ENCODE measurements around the gene FRAT2. TPM values are rescaled to one million over a fixed set of nuclear protein-coding genes. Genes with fewer than 3 reads are reported as not detected.

The FRAT2 gene
- total RNA-seq, 2 experiments from 2014 or later, result 5.1 to 5.3 TPM

DNA sequence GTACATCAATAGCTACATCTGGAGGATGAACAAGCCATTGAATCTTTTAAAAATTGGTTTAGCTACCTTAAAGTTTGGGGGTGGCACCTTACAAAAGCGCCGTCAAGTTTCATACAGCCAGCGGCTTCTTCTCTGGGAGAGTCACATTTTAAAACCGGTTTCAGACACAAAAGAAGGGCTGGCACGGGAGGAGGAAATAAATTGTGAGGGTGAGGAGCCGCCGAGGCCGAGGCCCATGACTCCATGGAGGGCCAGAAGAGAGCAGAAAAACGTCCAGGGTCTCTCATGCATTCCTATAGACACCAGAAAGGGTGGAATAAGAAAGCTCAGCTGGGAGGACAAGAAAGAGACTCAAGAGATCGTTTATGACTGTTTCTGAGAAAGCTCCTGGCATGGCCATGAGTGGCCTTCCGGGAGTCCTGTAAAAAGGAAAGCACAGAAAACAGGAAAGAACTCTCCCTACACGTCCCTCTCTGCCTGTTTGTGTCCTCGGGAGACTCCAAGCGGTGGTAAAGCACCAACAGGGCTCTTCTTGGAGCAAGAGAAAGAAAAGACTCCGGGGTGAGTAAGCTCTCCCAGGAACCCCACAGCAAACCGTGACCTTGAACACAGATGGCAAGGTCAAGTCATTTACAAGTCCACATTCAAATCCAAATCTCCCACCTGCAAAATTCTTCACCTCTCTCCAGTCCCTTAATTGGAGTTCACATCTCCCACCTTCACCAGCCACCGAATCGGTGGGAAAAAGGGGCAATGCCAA is 1.8 kb downstream of the FRAT2 start:
- intact Hi-C loops (cut with micrococcal nuclease), result loop anchor here (5.0 kb wide), 1 partner anchor 70 kb away; the partner anchor contains the start of gene RRP12
- DNase-seq, result no peak
- peaks cover 1% of the 10 kb centered on the region for H3K27me3 Mint-ChIP-seq
- CTCF ChIA-PET, result interaction anchor here (0.7 to 4.3 kb wide), 9 partner anchors 13 to 251 kb away, joined by 3 to 26 read pairs (median 3); partner anchors contain the start of gene FRAT1
- H3K9me3 Mint-ChIP-seq, result no peaks in the 10 kb centered on the region
- POLR2A ChIA-PET, result interaction anchor here (0.5 to 3.1 kb wide), 4 partner anchors 14 to 165 kb away, joined by 4 to 29 read pairs (median 7); partner anchors contain the start of genes FRAT1 and RRP12
- H3K27ac Mint-ChIP-seq, result no peak overlapping the region
- H3K36me3 Mint-ChIP-seq, result peaks cover 4% of the 10 kb centered on the region
- H3K4me1 Mint-ChIP-seq (ENCODE audit: low read depth), result peaks cover 54% of the 10 kb centered on the region
- H3K4me3 Mint-ChIP-seq, result peak overlapping the region; percentile 77

DNA sequence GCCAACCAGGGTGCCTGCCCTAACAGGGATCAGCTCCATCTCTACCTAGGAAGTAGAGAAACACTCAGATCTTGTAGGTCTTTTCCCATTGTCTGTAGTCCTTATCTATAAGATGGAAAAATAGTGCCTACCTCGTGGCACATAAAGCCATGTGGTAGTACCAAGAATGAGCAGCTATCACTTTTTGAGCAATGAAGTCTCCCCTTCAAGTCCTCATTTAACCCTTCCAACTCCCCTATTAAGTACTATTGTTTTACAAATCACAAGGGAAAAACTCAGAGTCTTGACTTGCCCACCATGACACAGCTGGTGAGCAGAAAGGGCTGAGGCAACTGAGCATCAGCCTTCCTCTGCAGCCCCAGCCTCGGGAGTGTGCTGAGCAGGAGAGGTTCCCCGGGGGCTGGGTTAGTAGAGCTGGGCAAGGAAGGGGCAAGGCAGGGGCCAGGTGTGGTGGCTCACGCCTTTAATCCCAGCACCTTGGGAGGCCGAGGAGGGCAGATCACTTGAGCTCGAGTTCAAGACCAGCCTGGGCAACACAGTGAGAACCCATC is 3.3 kb downstream of the FRAT2 start:
- H3K4me3 Mint-ChIP-seq, result no peak overlapping the region

DNA sequence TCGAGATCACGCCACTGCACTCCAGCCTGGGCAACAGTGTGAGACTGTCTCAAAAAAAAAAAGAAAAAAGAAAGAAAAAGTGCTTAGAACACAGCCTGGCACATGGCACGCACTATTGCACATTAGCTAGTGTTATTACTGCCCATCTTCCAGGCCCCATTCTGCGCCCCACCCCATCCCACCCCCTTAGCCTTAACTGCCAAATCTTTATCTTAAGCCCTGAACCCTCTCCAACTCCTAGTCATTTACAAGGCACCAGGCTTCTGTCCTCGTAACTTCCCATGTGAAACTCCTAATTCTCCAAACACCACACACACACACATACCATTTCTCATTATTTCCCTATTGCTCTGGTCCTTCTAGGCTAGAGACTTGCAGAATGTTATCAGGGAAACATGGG is 4.8 kb downstream of the FRAT2 start:
- H3K27me3 Mint-ChIP-seq, result no peaks in the 10 kb centered on the region
- ChIA-PET CTCF (interaction anchor here (1.2 kb wide), 1 partner anchor 51 kb away, joined by 6 read pairs; no protein-coding TSS in a partner anchor), POLR2A (no interaction called here)
- peaks cover 50% of the 10 kb centered on the region for H3K4me1 Mint-ChIP-seq (ENCODE audit: low read depth)
- intact Hi-C loops (cut with micrococcal nuclease), result loop anchor here (5.0 kb wide), 1 partner anchor 73 kb away; the partner anchor contains the start of gene RRP12
- peaks cover 4% of the 10 kb centered on the region for H3K36me3 Mint-ChIP-seq
- DNase-seq, result no peak
- H3K9me3 Mint-ChIP-seq, result no peaks in the 10 kb centered on the region
- H3K27ac Mint-ChIP-seq, result no peak overlapping the region
- no peak overlapping the region for H3K4me3 Mint-ChIP-seq

More for the DNA sequence above, 3.3 kb downstream of the FRAT2 start:
- intact Hi-C loops (cut with micrococcal nuclease), result loop anchor here (5.0 kb wide), 1 partner anchor 71 kb away; the partner anchor contains the start of gene RRP12
- ChIA-PET POLR2A (interaction anchor here (1.0 kb wide), 1 partner anchor 11 kb away, joined by 4 read pairs; no protein-coding TSS in a partner anchor), CTCF (interaction anchor here (0.6 to 4.3 kb wide), 4 partner anchors 9 to 259 kb away, joined by 3 to 26 read pairs (median 12); partner anchors contain the start of gene FRAT1)
- peaks cover 4% of the 10 kb centered on the region for H3K36me3 Mint-ChIP-seq
- H3K4me1 Mint-ChIP-seq (ENCODE audit: low read depth), result peaks cover 54% of the 10 kb centered on the region
- H3K27me3 Mint-ChIP-seq, result peaks cover 1% of the 10 kb centered on the region
- no peak for DNase-seq
- no peaks in the 10 kb centered on the region for H3K9me3 Mint-ChIP-seq
- H3K27ac Mint-ChIP-seq, result no peak overlapping the region

DNA sequence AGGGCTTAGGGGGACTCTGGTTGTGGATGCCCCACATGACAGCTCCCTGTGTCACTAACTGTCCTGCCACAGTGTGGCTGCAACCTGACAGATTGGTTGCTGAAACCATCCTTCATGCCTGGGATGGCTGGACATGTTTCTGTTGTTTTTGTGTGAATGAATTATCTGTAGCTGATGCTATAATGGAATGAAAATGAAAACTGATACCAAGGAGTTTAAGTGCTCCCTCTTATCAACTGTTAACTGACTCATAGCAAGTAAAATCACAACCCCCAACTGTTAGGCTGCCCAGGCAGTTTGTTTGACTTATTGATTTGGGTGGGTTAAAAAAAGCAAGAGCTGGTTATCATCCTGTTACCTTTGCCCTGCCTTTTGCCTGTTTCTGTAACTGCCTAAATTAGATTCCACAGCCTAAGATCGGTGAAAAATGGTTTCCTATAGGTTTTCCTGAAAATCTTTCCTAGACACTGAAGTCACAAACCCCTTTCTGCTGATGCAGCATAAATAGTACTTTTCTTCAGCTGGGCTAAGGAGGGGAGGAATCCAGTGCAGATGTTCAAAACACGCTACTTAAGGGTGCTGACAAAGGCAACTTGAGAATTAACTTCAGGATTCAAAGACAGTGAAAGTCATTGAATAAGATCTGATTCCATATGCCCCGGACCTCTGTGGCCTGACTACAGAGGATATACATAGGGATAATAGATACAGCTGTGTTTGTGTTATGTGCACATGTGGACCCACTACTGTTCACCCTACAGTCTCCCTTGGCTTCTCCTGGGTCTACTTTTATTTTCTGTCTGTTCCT is 5.7 kb downstream of the FRAT2 start:
- Mint-ChIP-seq H3K27me3 (no peaks in the 10 kb centered on the region), H3K9me3 (no peaks in the 10 kb centered on the region), H3K27ac (no peak overlapping the region), H3K36me3 (peaks cover 4% of the 10 kb centered on the region), H3K4me1 (ENCODE audit: low read depth) (peaks cover 50% of the 10 kb centered on the region), H3K4me3 (no peak overlapping the region)
- DNase-seq, result peak; percentile 39
- intact Hi-C loops (cut with micrococcal nuclease), result no loop called here
- ChIA-PET CTCF (interaction anchor here (1.2 kb wide), 2 partner anchors 50 to 116 kb away, joined by 4 to 6 read pairs; no protein-coding TSS in a partner anchor), POLR2A (interaction anchor here (1.4 to 1.7 kb wide), 2 partner anchors 9 to 10 kb away, joined by 3 to 5 read pairs; partner anchors contain the start of gene FRAT1)

DNA sequence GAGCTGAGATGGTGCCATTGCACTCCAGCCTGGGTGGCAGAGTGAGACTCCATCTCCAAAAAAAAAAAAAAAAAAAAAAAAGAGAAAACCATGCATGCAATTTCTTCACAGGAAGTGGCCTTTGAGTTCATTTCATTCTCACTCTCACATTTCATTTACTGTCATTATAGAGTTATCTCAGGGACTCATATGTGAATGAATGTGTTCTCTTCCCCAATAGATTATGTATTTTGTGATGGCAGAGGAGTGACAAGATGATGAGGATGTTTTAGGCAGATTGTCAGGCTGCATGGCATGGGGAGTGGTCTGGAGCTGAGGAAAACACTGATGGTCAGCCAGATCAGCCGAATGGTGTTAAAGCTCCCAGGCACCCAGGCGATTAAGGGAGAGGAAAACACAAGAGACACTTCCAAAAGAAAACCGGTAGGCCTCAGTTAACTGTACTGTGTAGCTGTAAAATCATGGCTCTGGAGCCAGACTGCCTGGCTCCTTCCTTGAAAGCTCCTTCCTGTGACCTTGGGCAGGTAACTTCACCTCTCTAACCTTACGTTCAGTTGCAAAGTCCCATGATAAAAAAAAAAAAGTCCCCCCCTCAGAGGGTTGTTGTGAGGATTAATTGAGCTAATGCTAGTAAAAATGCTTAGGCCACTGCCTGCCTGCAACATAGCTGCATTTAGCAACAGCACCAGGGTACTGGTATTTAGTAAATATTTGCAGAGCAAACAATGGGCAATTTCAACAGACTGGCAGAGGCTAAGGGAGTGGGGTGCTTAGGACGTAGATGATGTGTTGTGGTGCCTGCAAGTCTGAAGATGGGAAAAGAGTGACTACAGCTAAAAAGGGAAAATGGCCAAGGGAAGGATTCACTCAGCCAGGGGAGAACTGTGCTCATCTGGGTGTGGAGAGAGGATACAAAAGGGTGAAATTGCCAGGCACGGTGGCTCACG is 6.9 kb downstream of the FRAT2 start:
- CTCF ChIA-PET, result interaction anchor here (1.2 to 1.4 kb wide), 2 partner anchors 49 to 117 kb away, joined by 4 to 5 read pairs; no protein-coding TSS in a partner anchor
- DNase-seq, result no peak
- Mint-ChIP-seq H3K27ac (peak overlapping the region; percentile 76), H3K4me1 (ENCODE audit: low read depth) (peaks cover 40% of the 10 kb centered on the region), H3K27me3 (no peaks in the 10 kb centered on the region), H3K4me3 (no peak overlapping the region), H3K36me3 (peaks cover 2% of the 10 kb centered on the region), H3K9me3 (no peaks in the 10 kb centered on the region)
- intact Hi-C loops (cut with micrococcal nuclease), result no loop called here
- POLR2A ChIA-PET, result interaction anchor here (1.4 to 1.7 kb wide), 2 partner anchors 8 to 9 kb away, joined by 3 to 5 read pairs; partner anchors contain the start of gene FRAT1

DNA sequence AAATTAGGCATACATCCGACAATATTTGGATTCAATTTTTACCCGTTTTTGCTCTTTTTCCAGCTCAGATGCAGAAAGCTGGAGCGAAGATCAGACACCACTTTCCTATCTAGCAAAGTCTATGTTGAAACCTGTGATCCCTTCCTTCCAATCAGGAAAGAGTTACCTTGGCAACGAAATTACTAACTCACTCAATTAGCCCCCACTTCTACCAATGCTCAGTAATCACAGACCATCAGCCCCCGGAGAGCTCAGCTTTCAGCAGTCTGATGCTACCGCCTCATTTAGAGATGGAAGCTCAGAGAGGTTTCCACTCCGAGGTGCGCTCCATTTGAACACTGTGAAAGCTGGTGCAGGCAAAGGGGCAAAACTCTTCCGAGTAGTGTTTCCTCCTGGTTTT is 8.8 kb downstream of the FRAT2 start:
- Mint-ChIP-seq H3K36me3 (peaks cover 2% of the 10 kb centered on the region), H3K27me3 (no peaks in the 10 kb centered on the region), H3K27ac (no peak overlapping the region), H3K4me3 (no peak overlapping the region), H3K9me3 (no peaks in the 10 kb centered on the region), H3K4me1 (ENCODE audit: low read depth) (peaks cover 38% of the 10 kb centered on the region)
- POLR2A ChIA-PET, result no interaction called here
- CTCF ChIA-PET, result interaction anchor here (0.6 kb wide), 1 partner anchor 51 kb away, joined by 3 read pairs; no protein-coding TSS in a partner anchor
- intact Hi-C loops (cut with micrococcal nuclease), result no loop called here
- DNase-seq, result no peak

DNA sequence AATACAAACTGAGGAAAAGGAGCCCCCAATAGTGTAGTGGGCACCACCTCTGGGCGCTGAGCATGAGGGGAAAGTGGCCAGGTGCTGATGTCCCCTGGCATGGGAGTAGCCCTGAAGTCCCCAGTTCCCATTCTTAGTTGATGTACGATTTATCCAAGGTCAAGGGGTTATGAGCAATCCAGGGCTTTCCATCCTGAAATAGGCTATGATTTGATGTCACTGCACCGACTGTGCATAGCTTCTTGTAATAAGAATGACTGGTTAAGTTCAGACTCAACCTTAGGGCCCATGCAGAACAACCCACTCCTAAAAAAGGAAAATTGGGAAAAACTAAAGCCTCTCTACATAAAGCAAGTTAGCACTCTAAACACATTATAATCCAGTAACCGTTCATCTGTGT is 11.0 kb downstream of the FRAT2 start:
- H3K9me3 Mint-ChIP-seq, result no peaks in the 10 kb centered on the region
- no peak overlapping the region for H3K27ac Mint-ChIP-seq
- H3K36me3 Mint-ChIP-seq, result no peaks in the 10 kb centered on the region
- H3K4me1 Mint-ChIP-seq (ENCODE audit: low read depth), result peaks cover 36% of the 10 kb centered on the region
- ChIA-PET POLR2A (interaction anchor here (0.5 kb wide), 1 partner anchor 298 kb away, joined by 3 read pairs; no protein-coding TSS in a partner anchor), CTCF (no interaction called here)
- peaks cover 6% of the 10 kb centered on the region for H3K27me3 Mint-ChIP-seq
- intact Hi-C loops (cut with micrococcal nuclease), result no loop called here
- no peak overlapping the region for H3K4me3 Mint-ChIP-seq
- no peak for DNase-seq

DNA sequence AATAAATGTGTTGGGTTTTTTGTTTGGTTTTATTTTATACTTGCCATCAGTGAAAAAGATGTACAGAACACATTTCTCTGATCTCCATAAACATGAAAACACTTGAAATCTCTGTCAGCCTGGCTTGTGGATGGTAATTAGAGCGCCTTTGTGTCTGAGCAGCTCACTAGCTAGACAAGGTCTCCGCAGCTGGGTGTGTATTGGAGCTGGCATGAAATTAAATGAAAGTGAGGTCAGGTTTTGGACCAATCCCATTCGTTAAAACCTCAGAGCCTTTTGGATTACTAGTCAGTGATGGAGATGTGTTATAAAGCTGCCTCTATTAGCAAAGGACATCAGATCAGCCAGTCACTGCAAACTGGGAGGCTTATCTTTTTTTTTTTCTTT is 12.7 kb downstream of the FRAT2 start:
- CTCF ChIA-PET, result interaction anchor here (0.8 to 1.2 kb wide), 2 partner anchors 10 to 78 kb away, joined by 3 read pairs; no protein-coding TSS in a partner anchor
- H3K36me3 Mint-ChIP-seq, result no peaks in the 10 kb centered on the region
- H3K9me3 Mint-ChIP-seq, result no peaks in the 10 kb centered on the region
- H3K4me3 Mint-ChIP-seq, result no peak overlapping the region
- no peak for DNase-seq
- H3K27me3 Mint-ChIP-seq, result peaks cover 6% of the 10 kb centered on the region
- no peak overlapping the region for H3K27ac Mint-ChIP-seq
- peaks cover 24% of the 10 kb centered on the region for H3K4me1 Mint-ChIP-seq (ENCODE audit: low read depth)
- POLR2A ChIA-PET, result no interaction called here
- intact Hi-C loops (cut with micrococcal nuclease), result no loop called here

DNA sequence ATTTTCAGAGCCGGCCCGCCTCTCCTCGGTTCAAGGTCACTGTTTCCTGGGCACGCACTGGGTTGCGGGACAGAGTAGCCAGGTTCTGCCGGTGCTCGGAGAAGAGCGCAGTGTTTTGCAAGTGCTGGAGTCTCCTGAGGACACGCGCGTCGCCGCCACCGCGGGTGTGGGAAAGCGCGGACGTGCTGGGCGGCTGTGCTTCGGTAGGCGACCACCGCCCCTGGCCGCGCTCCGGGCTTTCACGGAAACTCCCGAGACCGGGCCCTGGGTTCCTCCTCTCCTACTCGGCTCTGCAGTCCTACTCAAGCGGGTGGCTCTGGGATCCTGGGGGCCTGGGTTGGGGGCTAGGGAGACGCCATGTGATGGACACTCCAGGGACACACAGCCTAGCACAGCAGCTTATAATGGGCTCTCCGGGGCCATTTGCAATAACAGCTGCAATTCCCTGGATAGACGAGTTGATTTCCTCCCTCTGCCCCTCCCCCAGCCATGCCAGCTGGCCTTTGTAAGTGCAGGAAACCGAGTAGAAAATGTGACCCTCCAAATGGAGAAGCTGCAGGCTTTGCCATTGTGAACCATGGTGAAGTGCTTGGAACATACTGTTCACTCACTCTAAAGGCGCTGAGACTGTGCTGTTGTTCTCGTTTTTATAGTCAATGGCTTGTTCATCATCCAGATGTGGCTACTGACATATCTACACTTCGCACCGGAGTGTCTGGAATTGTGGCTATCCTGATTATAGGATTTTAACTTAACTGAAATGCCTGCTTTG is 13.3 kb downstream of the FRAT2 start:
- H3K27me3 Mint-ChIP-seq, result peaks cover 6% of the 10 kb centered on the region
- intact Hi-C loops (cut with micrococcal nuclease), result no loop called here
- H3K9me3 Mint-ChIP-seq, result no peaks in the 10 kb centered on the region
- peak overlapping the region; percentile 81 for H3K4me3 Mint-ChIP-seq
- ChIA-PET POLR2A (no interaction called here), CTCF (interaction anchor here (1.2 kb wide), 1 partner anchor 78 kb away, joined by 3 read pairs; no protein-coding TSS in a partner anchor)
- DNase-seq, result no peak
- H3K27ac Mint-ChIP-seq, result no peak overlapping the region
- peaks cover 24% of the 10 kb centered on the region for H3K4me1 Mint-ChIP-seq (ENCODE audit: low read depth)
- no peaks in the 10 kb centered on the region for H3K36me3 Mint-ChIP-seq

DNA sequence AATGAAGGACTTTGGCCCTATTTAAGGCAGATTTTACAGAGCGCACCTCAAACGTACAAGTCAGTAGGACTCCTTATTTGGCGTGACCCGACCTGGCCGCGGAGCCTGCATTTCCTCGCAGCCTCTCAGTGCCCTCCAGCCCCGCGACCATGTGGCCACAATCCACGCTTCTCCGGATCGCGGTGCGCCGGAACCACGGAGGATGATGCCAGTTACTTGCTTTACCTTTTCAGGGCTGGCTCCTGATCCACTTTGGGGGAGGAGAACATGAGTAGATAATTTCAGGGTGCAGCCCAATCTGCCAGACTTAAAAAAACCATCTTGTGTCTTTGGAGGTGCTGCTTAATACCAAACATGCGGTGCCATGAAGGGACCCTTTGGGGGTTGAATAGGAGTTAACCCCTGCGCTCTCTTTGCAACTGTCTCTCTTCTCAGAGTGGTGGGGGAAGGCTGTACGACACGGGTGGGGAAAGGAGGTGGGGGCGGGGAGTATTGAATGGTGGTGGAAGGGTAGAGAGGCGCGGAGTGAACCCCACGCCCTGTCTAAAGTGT is 14.0 kb downstream of the FRAT2 start:
- peaks cover 6% of the 10 kb centered on the region for H3K27me3 Mint-ChIP-seq
- H3K36me3 Mint-ChIP-seq, result no peaks in the 10 kb centered on the region
- ChIA-PET CTCF (interaction anchor here (0.8 to 2.0 kb wide), 5 partner anchors 13 to 248 kb away, joined by 3 to 21 read pairs (median 3); partner anchors contain the start of genes FRAT2 and RRP12), POLR2A (interaction anchor here (0.7 to 3.1 kb wide), 6 partner anchors 8 to 107 kb away, joined by 3 to 29 read pairs (median 6); partner anchors contain the start of genes FRAT2 and RRP12)
- peaks cover 24% of the 10 kb centered on the region for H3K4me1 Mint-ChIP-seq (ENCODE audit: low read depth)
- peak overlapping the region; percentile 69 for H3K27ac Mint-ChIP-seq
- H3K9me3 Mint-ChIP-seq, result no peaks in the 10 kb centered on the region
- intact Hi-C loops (cut with micrococcal nuclease), result no loop called here
- H3K4me3 Mint-ChIP-seq, result peak overlapping the region; percentile 81
- peak; percentile 39 for DNase-seq

Data from activated CD4-positive, alpha-beta memory T cell treated with anti-CD3 and anti-CD28 coated beads for 36 hours (primary cell).